K562 (cell line): ENCODE data around the gene KLHL20. TPM values are rescaled to one million over a fixed set of nuclear protein-coding genes. Genes with fewer than 3 reads are reported as not detected.

Experiments used
- ARID1B ChIP-seq: fragments of 450-650 bp; IDR thresholded peaks from 2 replicates; pipeline ENCODE4 v1.6.1; 2016; ENCODE audit warnings: antibody characterized with exemption, mild to moderate bottlenecking, inconsistent platforms
- HDAC1 ChIP-seq, 2 experiments: fragments of 450-650 bp; IDR thresholded peaks; 2 replicates each; pipeline ENCODE4 v1.6.1; 2016 to 2017; ENCODE audit warnings: inconsistent platforms in 1 of 2, mild to moderate bottlenecking in 1 of 2, moderate library complexity in 1 of 2
- IFI16 ChIP-seq: fragments of 250-450 bp; sonication (Bioruptor Pico); IDR thresholded peaks from 2 replicates; pipeline ENCODE4 v2.1.2; 2022; ENCODE audit warnings: mild to moderate bottlenecking, inconsistent platforms
- polyA plus RNA-seq, 8 experiments: library from polyadenylated mRNA; depleted of rRNA in 4 of 8; stranded (reverse) in 5 of 8; unstranded in 3 of 8; fragments of >200 nt; fragmentation: Nextera tagmentation in 2 of 8; fragmentation: Illumina TruSeq in 1 of 8; extraction: Ambion mirVana in 2 of 8; extraction: Trizol in 1 of 8; gene quantifications; 2 replicates each; pipeline versions ENCODE4 v1.2.1 to v1.2.3, GENCODE V29; 2011 to 2014; ENCODE audit warnings: inconsistent platforms in 1 of 8, missing spikeins in 1 of 8
- total RNA-seq, 7 experiments: library from RNA; depleted of rRNA in 6 of 7; stranded (reverse); fragments of >200 nt in 6 of 7; fragmentation: Illumina TruSeq in 2 of 7; extraction: Trizol in 2 of 7; gene quantifications; 2 replicates each; pipeline versions ENCODE4 v1.2.1 to v1.2.3, GENCODE V29; 2011 to 2021; ENCODE audit warnings: low replicate concordance in 1 of 7
- TF ChIP-seq, protein P1 (sequence below), 2 experiments: fragments of 450-650 bp in 1 of 2; IDR thresholded peaks; 2 replicates each; pipeline ENCODE4 v1.6.1; 2011 to 2017; ENCODE audit warnings: low read depth in 2 of 2, antibody characterized with exemption in 1 of 2, borderline replicate concordance in 1 of 2, low read length in 1 of 2, mild to moderate bottlenecking in 1 of 2, mixed read lengths in 1 of 2; ENCODE audit not compliant: control insufficient read depth in 1 of 2
- TF ChIP-seq, protein P2 (sequence below): IDR thresholded peaks from 2 replicates; pipeline ENCODE4 v1.6.1; 2016; ENCODE audit warnings: missing genetic modification characterization, missing compliant biosample characterization
- TF ChIP-seq, protein P3 (sequence below): fragments of 450-650 bp; formaldehyde crosslinking; IDR thresholded peaks from 2 replicates; pipeline ENCODE4 v1.4.0; 2022; ENCODE audit warnings: missing genetic modification characterization

The KLHL20 gene
- total and polyA plus RNA-seq, 9 of the 15 experiments (the other 6 are each of a cell fraction or from before 2014, with no cell fraction given): 8.9 to 23.2 (median 16.8) TPM

- TF ChIP-seq, protein P1, sequence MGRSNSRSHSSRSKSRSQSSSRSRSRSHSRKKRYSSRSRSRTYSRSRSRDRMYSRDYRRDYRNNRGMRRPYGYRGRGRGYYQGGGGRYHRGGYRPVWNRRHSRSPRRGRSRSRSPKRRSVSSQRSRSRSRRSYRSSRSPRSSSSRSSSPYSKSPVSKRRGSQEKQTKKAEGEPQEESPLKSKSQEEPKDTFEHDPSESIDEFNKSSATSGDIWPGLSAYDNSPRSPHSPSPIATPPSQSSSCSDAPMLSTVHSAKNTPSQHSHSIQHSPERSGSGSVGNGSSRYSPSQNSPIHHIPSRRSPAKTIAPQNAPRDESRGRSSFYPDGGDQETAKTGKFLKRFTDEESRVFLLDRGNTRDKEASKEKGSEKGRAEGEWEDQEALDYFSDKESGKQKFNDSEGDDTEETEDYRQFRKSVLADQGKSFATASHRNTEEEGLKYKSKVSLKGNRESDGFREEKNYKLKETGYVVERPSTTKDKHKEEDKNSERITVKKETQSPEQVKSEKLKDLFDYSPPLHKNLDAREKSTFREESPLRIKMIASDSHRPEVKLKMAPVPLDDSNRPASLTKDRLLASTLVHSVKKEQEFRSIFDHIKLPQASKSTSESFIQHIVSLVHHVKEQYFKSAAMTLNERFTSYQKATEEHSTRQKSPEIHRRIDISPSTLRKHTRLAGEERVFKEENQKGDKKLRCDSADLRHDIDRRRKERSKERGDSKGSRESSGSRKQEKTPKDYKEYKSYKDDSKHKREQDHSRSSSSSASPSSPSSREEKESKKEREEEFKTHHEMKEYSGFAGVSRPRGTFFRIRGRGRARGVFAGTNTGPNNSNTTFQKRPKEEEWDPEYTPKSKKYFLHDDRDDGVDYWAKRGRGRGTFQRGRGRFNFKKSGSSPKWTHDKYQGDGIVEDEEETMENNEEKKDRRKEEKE (IDR thresholded peaks at IDR 0.05; ENCODE audit: borderline replicate concordance in 1 of 2, control insufficient read depth in 1 of 2, low read depth in 2 of 2, low read length in 1 of 2): peak in 1 of 2 experiments; percentile 39; a peak in 1 of 4 replicates
- TF ChIP-seq IFI16 (CRISPR knock-in tag) (no peak), ARID1B (no peak), HDAC1 (IDR thresholded peaks at IDR 0.05) (0 out of 4 replicates have a peak, but pooled peaks of 1 of the 2 experiments have one; percentile 45)
- TF ChIP-seq, protein P2, sequence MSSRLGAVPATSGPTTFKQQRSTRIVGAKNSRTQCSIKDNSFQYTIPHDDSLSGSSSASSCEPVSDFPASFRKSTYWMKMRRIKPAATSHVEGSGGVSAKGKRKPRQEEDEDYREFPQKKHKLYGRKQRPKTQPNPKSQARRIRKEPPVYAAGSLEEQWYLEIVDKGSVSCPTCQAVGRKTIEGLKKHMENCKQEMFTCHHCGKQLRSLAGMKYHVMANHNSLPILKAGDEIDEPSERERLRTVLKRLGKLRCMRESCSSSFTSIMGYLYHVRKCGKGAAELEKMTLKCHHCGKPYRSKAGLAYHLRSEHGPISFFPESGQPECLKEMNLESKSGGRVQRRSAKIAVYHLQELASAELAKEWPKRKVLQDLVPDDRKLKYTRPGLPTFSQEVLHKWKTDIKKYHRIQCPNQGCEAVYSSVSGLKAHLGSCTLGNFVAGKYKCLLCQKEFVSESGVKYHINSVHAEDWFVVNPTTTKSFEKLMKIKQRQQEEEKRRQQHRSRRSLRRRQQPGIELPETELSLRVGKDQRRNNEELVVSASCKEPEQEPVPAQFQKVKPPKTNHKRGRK (tag): peak; percentile 89
- TF ChIP-seq, protein P3, sequence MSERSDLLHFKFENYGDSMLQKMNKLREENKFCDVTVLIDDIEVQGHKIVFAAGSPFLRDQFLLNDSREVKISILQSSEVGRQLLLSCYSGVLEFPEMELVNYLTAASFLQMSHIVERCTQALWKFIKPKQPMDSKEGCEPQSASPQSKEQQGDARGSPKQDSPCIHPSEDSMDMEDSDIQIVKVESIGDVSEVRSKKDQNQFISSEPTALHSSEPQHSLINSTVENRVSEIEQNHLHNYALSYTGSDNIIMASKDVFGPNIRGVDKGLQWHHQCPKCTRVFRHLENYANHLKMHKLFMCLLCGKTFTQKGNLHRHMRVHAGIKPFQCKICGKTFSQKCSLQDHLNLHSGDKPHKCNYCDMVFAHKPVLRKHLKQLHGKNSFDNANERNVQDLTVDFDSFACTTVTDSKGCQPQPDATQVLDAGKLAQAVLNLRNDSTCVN (CRISPR knock-in tag): 0 out of 2 replicates have a peak, but pooled peaks have one; percentile 59
Observed at GRCh38 chr1:173688300-173688699, 26.5 kb upstream of the KLHL20 start (continued).
